A673 (cell line): Measurements from ENCODE around the gene STPG3. TPM values are rescaled to one million over a fixed set of nuclear protein-coding genes. Genes with fewer than 3 reads are reported as not detected.

Experiments
- BruUV-seq: library from RNA; stranded (reverse); fragments of 400-500 nt; replicated peaks from 2 replicates; lab custom pipeline; 2021; lab: Mats Ljungman, UMichigan
- CTCF ChIA-PET: fragments of 300-600 bp; sonication (Branson Sonifier 250); formaldehyde crosslinking; loops from one replicate; lab custom pipeline; 2022; ENCODE audit warnings: antibody characterized with exemption; lab: Charles Lee
- POLR2A ChIA-PET: fragments of 300-600 bp; sonication (Branson Sonifier 250); formaldehyde crosslinking; loops from one replicate; lab custom pipeline; 2022; ENCODE audit warnings: antibody characterized with exemption; ENCODE audit not compliant: low non-redundant PET; lab: Charles Lee
- DNase-seq: peaks from one replicate; pipeline ENCODE4 v3.0.0-alpha.2; 2015; ENCODE audit warnings: low spot score
- H3K27ac ChIP-seq: fragments of 200-600 bp; sonication (generic); 2 replicates; pipeline ENCODE4 v1.5.1; 2016; ENCODE audit warnings: mixed run types, low read depth, mild to moderate bottlenecking, mixed read lengths, antibody characterized with exemption, low read length; ENCODE audit not compliant: poor library complexity, severe bottlenecking
- H3K27me3 ChIP-seq: fragments of 200-600 bp; sonication (generic); replicated peaks from 2 replicates; pipeline ENCODE4 v1.6.1; 2017; ENCODE audit warnings: mixed run types, low read depth, mild to moderate bottlenecking, mixed read lengths, antibody characterized with exemption, low read length; ENCODE audit not compliant: insufficient read depth, poor library complexity
- H3K36me3 ChIP-seq: fragments of 200-600 bp; sonication (generic); 2 replicates; pipeline ENCODE4 v1.6.1; 2016; ENCODE audit warnings: mixed run types, mild to moderate bottlenecking, mixed read lengths, antibody characterized with exemption, low read length; ENCODE audit not compliant: insufficient read depth, poor library complexity, severe bottlenecking
- H3K4me1 ChIP-seq: fragments of 200-600 bp; sonication (generic); 2 replicates; pipeline ENCODE4 v1.6.1; 2017; ENCODE audit warnings: mixed run types, mild to moderate bottlenecking, mixed read lengths, antibody characterized with exemption, low read length; ENCODE audit not compliant: insufficient read depth, poor library complexity, severe bottlenecking
- H3K4me3 ChIP-seq: fragments of 200-600 bp; sonication (generic); 2 replicates; pipeline ENCODE4 v1.5.1; 2016; ENCODE audit warnings: low read depth, mixed run types, mild to moderate bottlenecking, mixed read lengths, low read length; ENCODE audit not compliant: poor library complexity, severe bottlenecking
- H3K9me3 ChIP-seq: fragments of 200-600 bp; sonication (generic); 2 replicates; pipeline ENCODE4 v1.6.1; 2016; ENCODE audit warnings: mixed run types, low read depth, mild to moderate bottlenecking, mixed read lengths, antibody characterized with exemption, low read length; ENCODE audit not compliant: poor library complexity, severe bottlenecking
- CTCF ChIP-seq: fragments of 300-800, 200-600 bp; sonication (generic); conservative IDR thresholded peaks from 2 replicates; pipeline ENCODE4 v1.5.1; 2017; ENCODE audit warnings: low read depth, mild to moderate bottlenecking, antibody characterized with exemption, low read length, moderate library complexity, mixed read lengths
- EZH2 ChIP-seq: fragments of 200-600 bp; sonication (generic); IDR thresholded peaks from 2 replicates; pipeline ENCODE4 v1.6.1; 2017; ENCODE audit warnings: borderline replicate concordance, low read depth, mild to moderate bottlenecking, mixed read lengths, antibody characterized with exemption, low read length; ENCODE audit not compliant: poor library complexity, severe bottlenecking
- intact Hi-C: fragments of 100-400 bp; cut with micrococcal nuclease; formaldehyde crosslinking; loops from one replicate; pipeline ENCODE4 v1.10.0; 2022; ENCODE audit not compliant: unreplicated experiment
- total RNA-seq: library from RNA; stranded (reverse); gene quantifications from 2 replicates; pipeline ENCODE4 v1.2.3, GENCODE V29; 2021

STPG3 gene
- total RNA-seq, 1 experiment from 2014 or later: not detected

GRCh38 chr9:137212520-137212919 is 38.6 kb upstream of the STPG3 start:
- no peaks in the 10 kb centered on the region for H3K9me3 ChIP-seq
- DNase-seq: no peak
- POLR2A ChIA-PET: interaction anchor here (0.6 kb wide), 1 partner anchor 10 kb away, joined by 8 read pairs; no protein-coding TSS in a partner anchor
- no peaks in the 10 kb centered on the region for H3K27me3 ChIP-seq
- CTCF ChIA-PET: interaction anchor here (0.8 kb wide), 1 partner anchor 12 kb away, joined by 4 read pairs; no protein-coding TSS in a partner anchor
- H3K4me1 ChIP-seq: no peaks in the 10 kb centered on the region
- TF ChIP-seq EZH2: no peak
- no peak for TF ChIP-seq CTCF
- H3K4me3 ChIP-seq: no peak overlapping the region
- intact Hi-C loops: no loop called here
- no peak overlapping the region for H3K27ac ChIP-seq
- H3K36me3 ChIP-seq: peaks cover 5% of the 10 kb centered on the region
- BruUV-seq: no TSS peak

- H3K36me3 ChIP-seq: peaks cover 5% of the 10 kb centered on the region
These were observed 37.7 kb upstream of the STPG3 start for GRCh38 chr9:137213160-137214060.

GRCh38 chr9:137214620-137215019 is 36.5 kb upstream of the STPG3 start:
- no peak overlapping the region for H3K27ac ChIP-seq
- H3K27me3 ChIP-seq: no peaks in the 10 kb centered on the region
- TF ChIP-seq CTCF (no peak), EZH2 (no peak)
- intact Hi-C loops: no loop called here
- DNase-seq: no peak
- H3K4me1 ChIP-seq: no peaks in the 10 kb centered on the region
- ChIA-PET POLR2A (interaction anchor here (0.5 kb wide), 1 partner anchor 83 kb away, joined by 6 read pairs; no protein-coding TSS in a partner anchor), CTCF (interaction anchor here (0.6 kb wide), 1 partner anchor 168 kb away, joined by 4 read pairs; no protein-coding TSS in a partner anchor)
- H3K36me3 ChIP-seq: peaks cover 5% of the 10 kb centered on the region
- no peak overlapping the region for H3K4me3 ChIP-seq
- BruUV-seq: no TSS peak
- H3K9me3 ChIP-seq: no peaks in the 10 kb centered on the region

More at GRCh38 chr9:137213160-137214060, 37.7 kb upstream of the STPG3 start:
- H3K4me1 ChIP-seq: no peaks in the 10 kb centered on the region
- POLR2A ChIA-PET: interaction anchor here (0.6 kb wide), 1 partner anchor 11 kb away, joined by 8 read pairs; no protein-coding TSS in a partner anchor
- no peak for DNase-seq
- CTCF ChIA-PET: interaction anchor here (0.8 kb wide), 1 partner anchor 12 kb away, joined by 4 read pairs; no protein-coding TSS in a partner anchor
- H3K27me3 ChIP-seq: no peaks in the 10 kb centered on the region
- no peaks in the 10 kb centered on the region for H3K9me3 ChIP-seq
- no peak overlapping the region for H3K27ac ChIP-seq
- no peak overlapping the region for H3K4me3 ChIP-seq
- no peak for TF ChIP-seq EZH2
- no peak for TF ChIP-seq CTCF
- no TSS peak for BruUV-seq
- intact Hi-C loops: no loop called here
